ENCODE measurements around the gene CPNE5.

DNA sequence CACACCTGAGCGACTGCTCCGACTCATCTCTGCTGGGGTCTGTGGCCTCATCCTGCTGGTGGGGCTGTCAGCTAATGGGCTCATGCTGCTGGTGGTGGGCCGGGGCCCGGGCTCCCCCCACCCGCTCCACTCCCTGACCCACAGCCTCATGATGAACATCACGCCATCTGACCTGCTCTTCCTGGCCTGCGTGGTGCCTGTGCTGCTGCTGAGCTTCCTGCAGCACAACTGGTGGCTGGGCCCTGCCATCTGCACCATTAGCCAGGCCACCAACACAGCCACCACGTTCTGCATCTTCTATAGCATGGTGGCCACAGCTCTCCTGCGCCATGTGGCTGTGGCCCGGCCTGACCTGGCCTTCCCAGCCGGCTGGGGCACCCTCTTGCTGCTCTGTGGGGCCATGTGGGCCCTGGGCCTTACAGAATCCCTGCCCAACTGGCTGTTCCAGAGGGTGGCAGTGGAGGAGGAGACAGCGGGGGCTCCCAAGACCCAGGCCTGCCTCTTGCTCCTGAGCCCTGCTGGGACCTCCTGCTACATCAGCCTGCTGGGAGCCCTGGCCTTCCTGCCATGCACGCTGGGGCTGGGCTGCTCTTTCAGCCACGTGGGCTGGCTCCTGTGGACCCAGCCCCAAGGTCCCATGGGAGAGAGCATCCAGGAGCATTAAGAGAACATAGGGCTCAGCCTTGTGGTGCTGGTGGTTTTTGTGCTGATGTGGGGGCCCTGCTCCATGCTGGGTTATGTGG is 102.0 kb downstream of the CPNE5 start:
- TF ChIP-seq, protein P1, sequence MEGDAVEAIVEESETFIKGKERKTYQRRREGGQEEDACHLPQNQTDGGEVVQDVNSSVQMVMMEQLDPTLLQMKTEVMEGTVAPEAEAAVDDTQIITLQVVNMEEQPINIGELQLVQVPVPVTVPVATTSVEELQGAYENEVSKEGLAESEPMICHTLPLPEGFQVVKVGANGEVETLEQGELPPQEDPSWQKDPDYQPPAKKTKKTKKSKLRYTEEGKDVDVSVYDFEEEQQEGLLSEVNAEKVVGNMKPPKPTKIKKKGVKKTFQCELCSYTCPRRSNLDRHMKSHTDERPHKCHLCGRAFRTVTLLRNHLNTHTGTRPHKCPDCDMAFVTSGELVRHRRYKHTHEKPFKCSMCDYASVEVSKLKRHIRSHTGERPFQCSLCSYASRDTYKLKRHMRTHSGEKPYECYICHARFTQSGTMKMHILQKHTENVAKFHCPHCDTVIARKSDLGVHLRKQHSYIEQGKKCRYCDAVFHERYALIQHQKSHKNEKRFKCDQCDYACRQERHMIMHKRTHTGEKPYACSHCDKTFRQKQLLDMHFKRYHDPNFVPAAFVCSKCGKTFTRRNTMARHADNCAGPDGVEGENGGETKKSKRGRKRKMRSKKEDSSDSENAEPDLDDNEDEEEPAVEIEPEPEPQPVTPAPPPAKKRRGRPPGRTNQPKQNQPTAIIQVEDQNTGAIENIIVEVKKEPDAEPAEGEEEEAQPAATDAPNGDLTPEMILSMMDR (optimal IDR thresholded peaks at IDR 0.05 in 1 of 3, IDR thresholded peaks at IDR 0.05 in 1 of 3, conservative IDR thresholded peaks at IDR 0.05 in 1 of 3; ENCODE audit: extremely low read depth in 1 of 3, insufficient read depth in 2 of 3, low read length in 3 of 3) = no peak
- no peak for TF ChIP-seq EZH2 (IDR thresholded peaks at IDR 0.05; ENCODE audit: low read length)

Measured in keratinocyte (primary cell).